Thyroid gland (tissue), 4 donors: ENCODE measurements around the gene SH3BP1.

ENCODE experiments used
- CTCF ChIP-seq, 6 experiments: fragments of 200-600 bp in 3 of 6; fragments of 450-650 bp in 3 of 6; sonication (generic) in 3 of 6; IDR thresholded peaks; one replicate each; pipeline ENCODE4 v1.5.1; 2016 to 2019; ENCODE audit warnings: antibody characterized with exemption in 6 of 6, mild to moderate bottlenecking in 2 of 6, inconsistent platforms in 1 of 6, moderate library complexity in 1 of 6
- POLR2A ChIP-seq, 2 donors: fragments of 450-650 bp; IDR thresholded peaks; one replicate each; pipeline ENCODE4 v1.6.1; 2017; ENCODE audit warnings: antibody characterized with exemption in 2 of 2, mild to moderate bottlenecking in 2 of 2, moderate library complexity in 1 of 2

DNA sequence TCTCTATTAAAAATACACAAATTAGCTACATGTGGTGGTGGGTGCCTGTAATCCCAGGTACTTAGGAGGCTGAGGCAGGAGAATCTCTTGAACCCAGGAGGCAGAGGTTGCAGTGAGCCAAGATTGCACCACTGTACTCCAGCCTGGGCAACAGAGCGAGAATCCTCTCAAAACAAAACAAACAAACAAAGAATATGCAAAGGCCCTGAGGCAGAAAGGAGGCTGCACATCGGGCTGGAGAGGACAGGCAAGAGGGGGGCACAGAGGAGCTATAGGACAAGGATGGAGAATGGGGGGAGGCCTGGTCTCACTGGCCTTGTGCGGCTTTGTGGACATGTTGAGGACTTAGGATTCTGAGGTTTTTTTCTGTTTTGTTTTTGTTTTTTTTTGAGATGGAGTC is 65.7 kb downstream of the SH3BP1 start:
- TF ChIP-seq POLR2A (IDR thresholded peaks at IDR 0.05) (no peak), CTCF (IDR thresholded peaks at IDR 0.05) (no peak)
